ENCODE measurements around the gene GSE1.

- TF ChIP-seq CTCF (conservative IDR thresholded peaks at IDR 0.05; ENCODE audit: low read depth in 2 of 2) (no peak), REST (IDR thresholded peaks at IDR 0.05; ENCODE audit: unreplicated experiment) (no peak)
Observed at GRCh38 chr16:85569039-85569614, 44.0 kb upstream of the GSE1 start.
